Tibial nerve (tissue), 4 donors: Measurements from ENCODE around the gene CD55.

Experiments used
- CTCF ChIP-seq, 5 experiments: fragments of 200-600 bp in 3 of 5; fragments of 450-650 bp in 2 of 5; sonication (generic) in 3 of 5; IDR thresholded peaks; one replicate each; pipeline ENCODE4 v1.5.1; 2016 to 2019; ENCODE audit warnings: antibody characterized with exemption in 5 of 5, mild to moderate bottlenecking in 3 of 5, moderate library complexity in 2 of 5
- EP300 ChIP-seq, 2 donors: sonication (generic); formaldehyde crosslinking; IDR thresholded peaks; one replicate each; pipeline ENCODE4 v1.6.1; 2017; ENCODE audit warnings: antibody characterized with exemption in 2 of 2, mild to moderate bottlenecking in 1 of 2

GRCh38 chr1:207289756-207290155 is 31.7 kb upstream of the CD55 start:
- TF ChIP-seq CTCF (IDR thresholded peaks at IDR 0.05) (no peak), EP300 (IDR thresholded peaks at IDR 0.05) (no peak)
